PC-9 (cell line): ENCODE results near the gene DNAH9.

Source experiments
- EZH2 ChIP-seq: fragments of 200-600 bp; sonication (generic); IDR thresholded peaks from 2 replicates; pipeline ENCODE4 v1.8.0; 2017; ENCODE audit warnings: antibody characterized with exemption, low read depth
- TF ChIP-seq, protein P1 (sequence below): fragments of 200-600 bp; sonication (generic); conservative IDR thresholded peaks from 2 replicates; pipeline ENCODE4 v1.6.1; 2017; ENCODE audit warnings: mixed run types, antibody characterized with exemption, mild to moderate bottlenecking, moderate library complexity

DNA sequence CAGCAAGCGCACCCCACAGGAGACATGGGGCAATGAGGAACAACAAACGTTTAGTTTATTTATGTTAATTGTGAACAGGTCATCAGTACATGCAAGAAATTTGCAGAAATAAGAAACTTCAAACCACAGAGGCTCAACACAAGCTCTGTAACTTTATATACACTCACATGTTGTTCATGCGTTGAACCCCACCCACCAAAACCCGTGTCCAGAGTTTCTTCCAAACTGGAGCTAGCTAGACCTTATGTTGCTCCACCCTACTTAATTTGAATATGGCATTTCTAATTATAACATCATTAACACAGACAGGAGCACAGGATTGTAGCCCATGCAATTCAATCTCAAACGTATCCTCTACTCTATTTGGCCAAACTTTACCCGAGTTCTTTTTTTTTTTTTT lies 206.9 kb downstream of the DNAH9 start:
- TF ChIP-seq, protein P1, sequence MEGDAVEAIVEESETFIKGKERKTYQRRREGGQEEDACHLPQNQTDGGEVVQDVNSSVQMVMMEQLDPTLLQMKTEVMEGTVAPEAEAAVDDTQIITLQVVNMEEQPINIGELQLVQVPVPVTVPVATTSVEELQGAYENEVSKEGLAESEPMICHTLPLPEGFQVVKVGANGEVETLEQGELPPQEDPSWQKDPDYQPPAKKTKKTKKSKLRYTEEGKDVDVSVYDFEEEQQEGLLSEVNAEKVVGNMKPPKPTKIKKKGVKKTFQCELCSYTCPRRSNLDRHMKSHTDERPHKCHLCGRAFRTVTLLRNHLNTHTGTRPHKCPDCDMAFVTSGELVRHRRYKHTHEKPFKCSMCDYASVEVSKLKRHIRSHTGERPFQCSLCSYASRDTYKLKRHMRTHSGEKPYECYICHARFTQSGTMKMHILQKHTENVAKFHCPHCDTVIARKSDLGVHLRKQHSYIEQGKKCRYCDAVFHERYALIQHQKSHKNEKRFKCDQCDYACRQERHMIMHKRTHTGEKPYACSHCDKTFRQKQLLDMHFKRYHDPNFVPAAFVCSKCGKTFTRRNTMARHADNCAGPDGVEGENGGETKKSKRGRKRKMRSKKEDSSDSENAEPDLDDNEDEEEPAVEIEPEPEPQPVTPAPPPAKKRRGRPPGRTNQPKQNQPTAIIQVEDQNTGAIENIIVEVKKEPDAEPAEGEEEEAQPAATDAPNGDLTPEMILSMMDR = no peak
- no peak for TF ChIP-seq EZH2
